Stromal cell of bone marrow (primary cell): ENCODE measurements around the gene CHST14.

Source experiments
- DNase-seq: peaks from one replicate; pipeline ENCODE4 v3.0.0-alpha.2; 2012; ENCODE audit warnings: low read depth

CHST14 gene

GRCh38 chr15:40489274-40490175, 18.7 kb downstream of the CHST14 start:
- no peak for DNase-seq

GRCh38 chr15:40493089-40493840, 22.5 kb downstream of the CHST14 start:
- no peak for DNase-seq

GRCh38 chr15:40495516-40495915, 24.7 kb downstream of the CHST14 start:
- DNase-seq = no peak

GRCh38 chr15:40498418-40498817, 27.6 kb downstream of the CHST14 start:
- peak; percentile 76 for DNase-seq

- DNase-seq = no peak
These were observed 28.1 kb downstream of the CHST14 start for GRCh38 chr15:40498891-40499290.

GRCh38 chr15:40499931-40500330, 29.1 kb downstream of the CHST14 start:
- DNase-seq = no peak

- DNase-seq = no peak
These were observed 30.0 kb downstream of the CHST14 start for GRCh38 chr15:40500568-40501330.

GRCh38 chr15:40501487-40501886, 30.7 kb downstream of the CHST14 start:
- no peak for DNase-seq

GRCh38 chr15:40506964-40507571, 36.3 kb downstream of the CHST14 start:
- DNase-seq = peak; percentile 51

GRCh38 chr15:40508216-40508615, 37.4 kb downstream of the CHST14 start:
- no peak for DNase-seq

GRCh38 chr15:40510201-40510600, 39.4 kb downstream of the CHST14 start:
- no peak for DNase-seq

GRCh38 chr15:40511093-40511471, 40.3 kb downstream of the CHST14 start:
- DNase-seq = no peak

- DNase-seq = no peak
These were observed 40.8 kb downstream of the CHST14 start for GRCh38 chr15:40511472-40512133.

GRCh38 chr15:40512440-40512839, 41.7 kb downstream of the CHST14 start:
- DNase-seq = no peak

GRCh38 chr15:40513609-40514008, 42.8 kb downstream of the CHST14 start:
- no peak for DNase-seq

GRCh38 chr15:40516322-40516721, 45.5 kb downstream of the CHST14 start:
- DNase-seq = no peak
